ENCODE measurements around the gene PRIM2.

PRIM2 gene

DNA sequence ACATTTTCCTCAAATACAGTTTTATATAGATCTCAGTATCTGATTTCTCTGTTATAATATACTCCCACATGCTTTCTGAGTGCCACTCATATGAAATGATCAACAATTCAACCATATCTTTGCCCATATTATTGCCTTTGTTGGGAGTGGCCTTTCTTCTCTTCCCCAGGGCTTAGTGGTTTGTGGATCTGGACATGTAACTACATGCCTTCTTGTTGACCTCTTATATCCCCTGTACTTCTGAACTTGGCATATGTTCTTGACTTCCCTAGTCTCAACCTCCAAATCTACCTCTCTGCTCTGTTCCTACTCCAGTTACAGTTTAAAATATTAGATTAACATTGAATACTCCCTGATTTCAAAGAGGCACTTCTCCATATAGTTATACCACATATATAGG is 34.3 kb upstream of the PRIM2 start:
- Histone ChIP-seq H3K27ac (ENCODE audit: extremely low read depth, low read depth, low read length) (no peak overlapping the region), H3K4me1 (ENCODE audit: control insufficient read depth, insufficient read depth, low read length) (no peaks in the 10 kb centered on the region), H3K9me3 (ENCODE audit: control insufficient read depth, insufficient read depth, low read depth, low read length) (no peaks in the 10 kb centered on the region), H3K36me3 (ENCODE audit: control insufficient read depth in 2 of 2, insufficient read depth in 1 of 2, low read length in 2 of 2) (no peaks in the 10 kb centered on the region), H3K4me3 (ENCODE audit: low read depth, low read length) (no peak overlapping the region)
- CTCF ChIA-PET: interaction anchor here (0.7 to 1.0 kb wide), 2 partner anchors 9 to 21 kb away, joined by 3 to 4 read pairs; no protein-coding TSS in a partner anchor
- POLR2A ChIA-PET: no interaction called here
- TF ChIP-seq ZNF670 (tag by site-specific recombination; IDR thresholded peaks at IDR 0.05; ENCODE audit: low read depth) (no peak), ZNF645 (tag by site-specific recombination; IDR thresholded peaks at IDR 0.05) (no peak), ZNF585B (tag by site-specific recombination; IDR thresholded peaks at IDR 0.05) (no peak), YY2 (tag by site-specific recombination; IDR thresholded peaks at IDR 0.05) (no peak), ZNF433 (tag by site-specific recombination; IDR thresholded peaks at IDR 0.05; ENCODE audit: low read depth) (no peak)
- TF ChIP-seq, protein P1, sequence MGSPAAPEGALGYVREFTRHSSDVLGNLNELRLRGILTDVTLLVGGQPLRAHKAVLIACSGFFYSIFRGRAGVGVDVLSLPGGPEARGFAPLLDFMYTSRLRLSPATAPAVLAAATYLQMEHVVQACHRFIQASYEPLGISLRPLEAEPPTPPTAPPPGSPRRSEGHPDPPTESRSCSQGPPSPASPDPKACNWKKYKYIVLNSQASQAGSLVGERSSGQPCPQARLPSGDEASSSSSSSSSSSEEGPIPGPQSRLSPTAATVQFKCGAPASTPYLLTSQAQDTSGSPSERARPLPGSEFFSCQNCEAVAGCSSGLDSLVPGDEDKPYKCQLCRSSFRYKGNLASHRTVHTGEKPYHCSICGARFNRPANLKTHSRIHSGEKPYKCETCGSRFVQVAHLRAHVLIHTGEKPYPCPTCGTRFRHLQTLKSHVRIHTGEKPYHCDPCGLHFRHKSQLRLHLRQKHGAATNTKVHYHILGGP (tag by site-specific recombination; IDR thresholded peaks at IDR 0.05): no peak

DNA sequence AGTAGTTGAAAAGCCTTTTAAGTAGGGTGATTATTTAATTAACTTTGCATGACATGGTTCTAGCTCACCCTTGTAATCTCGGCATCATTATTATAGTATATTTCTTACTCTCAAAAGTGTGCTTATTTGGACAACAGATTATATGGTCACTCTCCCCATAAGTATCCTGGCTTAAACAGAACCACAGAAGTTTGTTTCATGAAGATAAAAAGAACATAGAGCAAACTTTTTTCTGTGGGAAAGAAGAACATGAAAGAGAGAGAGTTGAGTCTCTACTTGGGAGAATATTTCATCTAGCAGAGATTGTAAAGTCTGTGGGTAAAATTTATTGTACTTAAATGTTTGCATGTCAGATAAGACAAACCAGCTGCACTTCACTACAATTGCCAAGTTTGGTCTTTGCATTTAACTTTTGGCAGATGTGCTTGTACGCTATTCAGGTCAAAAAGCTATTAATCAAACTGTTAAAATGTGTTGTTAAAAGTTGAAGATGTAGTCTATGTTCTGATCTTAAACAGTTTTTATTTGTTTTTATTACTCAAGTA is 33.4 kb upstream of the PRIM2 start:
- Histone ChIP-seq H3K9me3 (ENCODE audit: control insufficient read depth, insufficient read depth, low read depth, low read length) (no peaks in the 10 kb centered on the region), H3K36me3 (ENCODE audit: control insufficient read depth in 2 of 2, insufficient read depth in 1 of 2, low read length in 2 of 2) (no peaks in the 10 kb centered on the region), H3K4me1 (ENCODE audit: control insufficient read depth, insufficient read depth, low read length) (no peaks in the 10 kb centered on the region), H3K27ac (ENCODE audit: extremely low read depth, low read depth, low read length) (no peak overlapping the region), H3K4me3 (ENCODE audit: low read depth, low read length) (no peak overlapping the region)
- ChIA-PET CTCF (interaction anchor here (1.0 kb wide), 1 partner anchor 324 kb away, joined by 3 read pairs; no protein-coding TSS in a partner anchor), POLR2A (no interaction called here)
- TF ChIP-seq ZNF354C (tag by site-specific recombination; IDR thresholded peaks at IDR 0.05; ENCODE audit: borderline replicate concordance, low read depth) (no peak), EGR2 (tag by site-specific recombination; IDR thresholded peaks at IDR 0.05; ENCODE audit: low read depth) (no peak), ZNF600 (tag by site-specific recombination; IDR thresholded peaks at IDR 0.05) (no peak), ZFP3 (tag by site-specific recombination; IDR thresholded peaks at IDR 0.05; ENCODE audit: low read depth) (no peak), ZNF16 (tag by site-specific recombination; IDR thresholded peaks at IDR 0.05; ENCODE audit: low read depth) (no peak), KLF9 (tag by site-specific recombination; IDR thresholded peaks at IDR 0.05; ENCODE audit: low read depth) (no peak), MZF1 (tag by site-specific recombination; IDR thresholded peaks at IDR 0.05; ENCODE audit: borderline replicate concordance) (no peak), ZBTB11 (tag by site-specific recombination; conservative IDR thresholded peaks at IDR 0.05; ENCODE audit: low read depth) (no peak), HOXA7 (CRISPR knock-in tag; IDR thresholded peaks at IDR 0.05; ENCODE audit: borderline replicate concordance) (no peak), ZBTB49 (tag by site-specific recombination; IDR thresholded peaks at IDR 0.05; ENCODE audit: low read depth) (no peak), ZNF426 (tag by site-specific recombination; IDR thresholded peaks at IDR 0.05) (no peak), ZNF2 (tag by site-specific recombination; IDR thresholded peaks at IDR 0.05) (no peak), ZEB2 (tag by site-specific recombination; IDR thresholded peaks at IDR 0.05) (no peak)
- TF ChIP-seq, protein P2, sequence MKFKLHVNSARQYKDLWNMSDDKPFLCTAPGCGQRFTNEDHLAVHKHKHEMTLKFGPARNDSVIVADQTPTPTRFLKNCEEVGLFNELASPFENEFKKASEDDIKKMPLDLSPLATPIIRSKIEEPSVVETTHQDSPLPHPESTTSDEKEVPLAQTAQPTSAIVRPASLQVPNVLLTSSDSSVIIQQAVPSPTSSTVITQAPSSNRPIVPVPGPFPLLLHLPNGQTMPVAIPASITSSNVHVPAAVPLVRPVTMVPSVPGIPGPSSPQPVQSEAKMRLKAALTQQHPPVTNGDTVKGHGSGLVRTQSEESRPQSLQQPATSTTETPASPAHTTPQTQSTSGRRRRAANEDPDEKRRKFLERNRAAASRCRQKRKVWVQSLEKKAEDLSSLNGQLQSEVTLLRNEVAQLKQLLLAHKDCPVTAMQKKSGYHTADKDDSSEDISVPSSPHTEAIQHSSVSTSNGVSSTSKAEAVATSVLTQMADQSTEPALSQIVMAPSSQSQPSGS (tag by site-specific recombination; IDR thresholded peaks at IDR 0.05; ENCODE audit: low read depth): no peak
- TF ChIP-seq, protein P1 (tag by site-specific recombination; IDR thresholded peaks at IDR 0.05): no peak
- TF ChIP-seq, protein P3, sequence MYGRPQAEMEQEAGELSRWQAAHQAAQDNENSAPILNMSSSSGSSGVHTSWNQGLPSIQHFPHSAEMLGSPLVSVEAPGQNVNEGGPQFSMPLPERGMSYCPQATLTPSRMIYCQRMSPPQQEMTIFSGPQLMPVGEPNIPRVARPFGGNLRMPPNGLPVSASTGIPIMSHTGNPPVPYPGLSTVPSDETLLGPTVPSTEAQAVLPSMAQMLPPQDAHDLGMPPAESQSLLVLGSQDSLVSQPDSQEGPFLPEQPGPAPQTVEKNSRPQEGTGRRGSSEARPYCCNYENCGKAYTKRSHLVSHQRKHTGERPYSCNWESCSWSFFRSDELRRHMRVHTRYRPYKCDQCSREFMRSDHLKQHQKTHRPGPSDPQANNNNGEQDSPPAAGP (tag by site-specific recombination; IDR thresholded peaks at IDR 0.05): no peak

All from HEK293 (cell line).